Measurements from ENCODE around the gene WNT6.

The WNT6 gene

DNA sequence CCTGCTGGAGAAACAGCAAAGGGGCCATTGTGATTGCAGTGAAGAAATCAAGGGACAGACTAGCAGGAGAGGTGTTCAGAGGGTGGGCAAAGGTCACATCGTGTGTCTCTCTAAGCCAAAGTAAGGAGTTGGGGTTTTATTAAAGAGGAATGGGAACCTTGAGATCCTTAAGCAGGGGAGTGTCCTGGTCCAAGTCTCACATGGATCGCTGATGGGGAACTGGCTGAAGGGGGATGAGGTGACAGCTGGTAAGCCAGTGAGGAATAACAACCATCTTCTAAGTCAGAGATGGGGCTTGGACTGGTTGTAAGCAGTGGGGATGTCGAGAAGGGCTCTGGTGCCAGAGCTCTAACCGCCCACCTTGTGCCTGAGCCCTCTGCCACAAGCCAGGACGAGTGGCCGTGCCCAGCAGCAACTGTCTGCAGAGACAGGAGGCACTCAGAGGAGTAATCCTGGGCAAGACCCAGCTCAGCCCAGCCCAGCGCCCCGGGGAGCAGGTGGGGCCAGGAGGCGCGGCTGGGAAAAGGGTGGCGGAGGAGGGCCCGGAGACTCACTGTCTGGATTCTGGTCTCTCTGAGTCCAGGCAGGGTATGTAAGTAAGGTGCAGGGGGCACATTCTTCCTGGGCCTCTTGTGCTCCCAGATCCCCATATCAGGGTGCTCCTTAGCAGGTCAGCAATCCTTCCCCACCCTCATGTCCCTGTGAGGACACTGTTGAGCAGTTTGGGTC lies 34.7 kb downstream of the WNT6 start:
- DNase-seq = peak in 1 of 2 experiments; percentile 46

DNA sequence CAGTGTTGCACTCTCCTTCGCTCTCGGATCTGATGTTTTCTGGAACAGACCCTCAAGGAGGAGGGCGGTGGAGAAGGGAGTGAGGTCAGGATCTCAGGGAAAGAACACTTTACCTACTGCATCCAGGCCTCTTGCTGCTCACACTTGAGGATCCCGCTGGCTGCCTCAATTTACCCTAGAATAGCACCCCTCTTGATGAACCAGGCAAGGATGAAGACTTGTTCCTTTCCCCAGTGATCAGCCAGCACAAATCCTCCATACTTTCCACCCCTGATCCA lies 35.2 kb downstream of the WNT6 start:
- DNase-seq = no peak

DNA sequence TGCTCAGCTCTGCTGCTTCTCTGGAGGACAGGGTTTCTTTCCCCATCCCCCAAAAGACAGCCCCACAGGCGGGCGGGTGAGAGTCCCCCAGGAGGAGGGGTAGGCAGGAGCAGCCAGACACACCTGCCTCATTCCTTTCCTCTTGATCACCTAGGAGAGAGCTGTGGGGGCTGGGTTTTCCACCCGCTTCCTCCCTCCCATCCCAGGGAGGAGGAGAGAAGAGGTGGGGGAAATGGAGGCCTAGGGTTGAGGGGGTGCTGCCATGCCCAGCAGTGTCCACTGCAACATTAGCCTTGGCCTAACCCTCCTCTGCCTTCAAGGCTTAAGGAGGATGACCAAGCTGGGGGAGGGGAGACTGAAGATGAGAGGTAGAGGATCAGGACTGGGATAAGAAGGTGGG lies 35.7 kb downstream of the WNT6 start:
- DNase-seq = no peak

DNA sequence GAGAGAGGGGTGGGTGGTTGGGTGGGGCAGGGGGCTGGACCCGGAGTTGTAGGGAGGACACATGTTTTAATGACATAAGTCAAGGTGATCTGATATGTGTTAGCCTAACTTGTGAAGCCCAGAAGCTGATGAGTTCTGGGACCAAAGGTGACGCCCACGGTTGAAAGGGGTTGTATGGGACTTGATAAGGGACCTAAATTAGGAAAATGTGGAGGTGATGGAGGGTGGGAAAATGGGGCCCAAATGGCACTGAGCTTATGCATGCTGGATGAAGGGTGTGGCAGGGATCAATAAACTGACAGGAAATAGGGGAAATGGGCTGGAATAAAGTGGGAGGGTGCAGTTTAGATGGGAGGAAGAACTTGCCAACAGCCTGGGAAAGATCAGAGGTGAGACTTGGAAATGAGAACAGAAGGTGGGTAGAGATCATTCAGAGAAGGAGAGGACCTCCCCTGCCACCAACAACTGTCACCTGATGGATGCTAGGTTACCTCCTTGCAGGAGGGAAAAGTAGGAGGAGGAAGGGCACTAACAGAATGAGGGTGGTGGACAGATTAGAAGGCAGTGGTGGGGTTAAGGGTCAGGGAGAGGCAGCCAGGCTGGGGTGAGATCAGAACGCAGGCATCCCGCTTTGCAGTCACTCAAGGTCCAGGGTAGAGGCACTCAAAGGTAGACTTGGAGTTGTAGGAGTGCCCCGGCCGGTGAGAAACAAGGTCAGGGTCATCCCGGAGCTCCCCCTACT lies 36.3 kb downstream of the WNT6 start:
- DNase-seq = no peak

DNA sequence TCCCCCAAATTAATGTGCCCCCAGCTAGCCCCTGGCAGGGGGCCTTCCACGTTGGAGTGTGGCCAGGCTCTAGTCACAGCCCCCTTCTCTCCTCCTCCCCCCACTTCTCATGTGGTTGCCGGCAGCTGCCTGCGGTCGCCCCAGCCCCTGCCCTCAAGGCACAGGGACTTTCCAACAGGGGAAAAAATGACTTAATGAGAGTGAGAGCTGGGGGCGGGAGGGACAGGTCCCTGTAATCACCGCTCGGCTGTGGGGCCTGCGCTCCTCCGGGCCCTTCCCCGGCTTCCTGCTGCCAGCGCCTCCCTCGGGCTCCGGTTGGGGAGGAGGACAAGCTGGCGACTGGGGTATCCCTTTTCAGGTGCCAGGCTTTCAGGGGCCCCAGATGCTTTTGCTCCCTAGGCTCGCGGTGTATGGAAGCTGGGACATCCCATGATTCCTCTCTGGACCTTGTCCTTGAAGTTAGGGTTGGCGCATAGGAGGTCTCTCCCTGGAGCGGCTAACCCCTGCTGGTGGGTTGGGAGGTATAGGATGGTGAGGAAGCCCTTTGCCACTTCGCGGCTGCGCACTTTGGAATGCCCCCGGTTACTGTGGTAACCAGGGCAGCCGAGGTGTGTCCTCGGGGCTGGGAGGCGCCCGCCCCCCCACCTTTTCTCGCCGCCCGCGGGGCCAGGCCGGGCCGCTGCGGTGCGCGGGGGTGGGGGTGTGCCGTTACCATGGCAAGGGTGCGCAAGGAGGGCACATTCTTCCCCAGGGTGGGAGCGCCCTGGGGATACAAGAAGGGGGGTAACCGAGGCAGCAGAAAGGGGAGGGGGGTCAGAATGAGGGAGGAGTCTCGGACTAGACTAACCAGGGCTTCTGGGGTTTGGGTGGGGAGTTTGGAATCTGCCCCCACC lies 37.1 kb downstream of the WNT6 start:
- peak; percentile 13 to 62 for DNase-seq

DNA sequence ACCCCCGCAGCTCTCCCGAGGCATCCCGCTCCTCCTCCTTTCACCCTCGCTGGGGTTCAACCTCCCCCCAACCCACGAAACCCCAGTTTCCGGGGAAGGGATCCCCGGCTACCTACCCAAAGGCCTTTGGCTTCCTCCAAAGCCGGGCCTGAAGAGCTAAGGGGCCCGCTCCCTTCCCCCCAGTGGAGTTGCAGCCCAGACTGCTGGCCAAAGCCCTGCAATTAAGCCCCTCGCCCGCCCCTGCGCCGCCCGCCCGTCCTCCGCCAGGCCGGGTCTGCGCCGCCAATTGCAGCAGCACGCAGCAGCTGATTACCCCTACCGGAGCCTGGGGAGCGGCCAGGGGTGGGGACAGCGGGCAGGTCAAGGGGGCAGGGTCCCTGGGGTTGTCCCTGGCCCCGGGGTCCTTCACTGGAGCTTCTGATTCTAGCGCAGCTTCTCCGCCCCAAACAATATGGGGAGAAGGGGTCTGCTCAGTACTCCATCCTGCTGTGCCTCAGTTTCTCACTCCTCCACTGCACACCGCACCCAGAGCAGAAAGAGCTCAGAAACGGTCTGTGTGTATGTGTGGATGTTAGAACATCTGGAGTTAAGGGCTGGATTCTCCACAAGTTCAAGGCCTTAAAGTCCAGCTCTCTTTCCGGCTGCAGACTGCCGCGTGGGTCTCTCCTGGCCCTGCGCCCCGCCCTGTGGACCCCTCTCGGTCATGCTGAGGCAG lies 37.9 kb downstream of the WNT6 start:
- no peak for DNase-seq

DNA sequence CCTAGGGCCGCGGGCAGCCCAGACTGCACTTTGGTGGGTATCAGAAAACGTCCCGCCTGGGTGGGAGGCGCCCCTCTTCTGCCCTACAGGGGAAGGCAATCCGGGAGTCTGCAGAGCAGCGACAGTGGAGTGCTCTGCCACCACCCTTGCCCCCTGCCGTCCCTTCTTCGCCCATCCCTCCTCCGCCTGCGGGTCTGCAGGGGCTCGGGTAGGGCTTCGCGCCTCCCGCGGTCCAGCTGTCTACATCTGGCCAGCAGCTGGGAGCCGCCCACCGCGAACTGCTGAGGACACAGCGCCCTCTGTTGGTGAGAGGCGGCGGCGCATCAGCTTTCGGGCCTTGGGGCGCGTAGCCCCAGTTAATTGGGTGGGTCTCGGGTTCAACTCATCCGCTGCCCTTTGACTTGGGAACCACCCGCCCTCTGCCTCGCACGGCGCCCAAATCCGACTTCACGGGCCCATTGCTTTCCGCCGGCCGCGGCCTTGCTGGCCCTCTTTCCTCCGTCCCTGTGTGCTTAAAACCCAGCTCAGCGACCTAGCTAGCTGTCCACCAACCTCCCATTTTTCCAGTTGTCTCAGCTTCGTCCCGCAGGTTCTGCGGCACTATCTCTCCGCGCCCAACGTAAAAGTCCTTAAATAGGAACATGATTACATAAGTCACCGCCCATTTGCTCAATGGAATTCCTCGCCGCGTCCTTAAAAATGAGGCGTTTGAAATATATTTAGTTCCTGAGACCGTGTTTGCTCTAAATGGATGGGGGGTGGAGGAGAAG lies 38.7 kb downstream of the WNT6 start:
- DNase-seq = peak; percentile 17 to 73

DNA sequence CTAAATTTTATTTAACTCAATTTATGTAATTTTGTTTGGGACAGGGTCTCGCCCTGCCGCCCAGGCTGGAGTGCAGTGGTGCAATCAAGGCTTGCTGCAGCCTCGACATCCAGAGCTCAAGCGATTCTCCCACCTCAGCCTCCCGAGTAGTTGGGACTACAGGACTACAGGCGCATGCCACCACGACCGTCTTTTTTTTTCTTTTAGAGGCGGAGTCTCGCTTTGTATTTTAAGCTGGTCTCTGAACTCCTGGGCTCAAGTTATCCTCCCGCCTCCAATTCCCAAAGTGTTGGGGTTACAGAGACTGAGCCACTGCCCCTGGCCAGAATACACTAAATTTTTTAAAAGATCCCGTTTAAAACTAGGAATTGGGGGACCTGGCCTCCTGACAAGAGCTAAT lies 39.5 kb downstream of the WNT6 start:
- no peak for DNase-seq

DNA sequence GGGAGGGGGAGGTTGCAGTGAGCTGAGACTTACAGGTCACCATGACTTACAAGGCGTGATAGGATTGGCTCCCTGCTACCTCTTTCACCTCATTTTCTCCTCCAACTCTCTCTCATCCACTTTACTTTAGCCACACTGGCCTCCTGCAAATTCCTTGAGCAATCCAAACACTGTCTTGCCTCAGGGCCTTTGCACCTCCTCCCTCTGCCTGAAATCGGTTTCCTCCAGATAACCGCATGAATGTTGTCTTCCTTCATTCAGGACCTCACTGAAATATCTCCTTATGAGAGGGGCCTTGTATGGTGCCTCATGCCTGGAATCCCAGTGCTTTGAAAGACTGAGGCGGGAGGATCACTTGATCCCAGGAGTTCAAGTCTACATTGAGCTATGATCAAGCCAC lies 42.8 kb downstream of the WNT6 start:
- no peak for DNase-seq

DNA sequence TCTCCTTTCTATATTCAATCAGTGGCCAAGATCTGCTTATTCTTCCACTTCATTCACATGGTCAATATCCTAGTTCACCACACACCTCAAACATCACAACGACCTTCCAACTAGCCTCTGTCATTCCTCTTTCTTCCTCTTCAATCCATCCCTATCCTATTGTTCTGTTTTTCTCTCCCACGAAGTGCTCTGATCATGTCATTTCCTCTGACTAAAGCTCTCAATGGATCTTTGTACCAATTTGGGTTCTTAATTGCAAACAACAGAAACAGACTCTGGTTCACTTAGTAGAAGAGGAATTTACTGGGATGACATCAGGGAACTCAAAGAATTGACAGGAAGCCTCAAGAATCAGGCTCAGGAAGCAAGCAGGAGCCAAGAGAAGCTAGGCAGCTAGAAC lies 44.6 kb downstream of the WNT6 start:
- no peak for DNase-seq

DNA sequence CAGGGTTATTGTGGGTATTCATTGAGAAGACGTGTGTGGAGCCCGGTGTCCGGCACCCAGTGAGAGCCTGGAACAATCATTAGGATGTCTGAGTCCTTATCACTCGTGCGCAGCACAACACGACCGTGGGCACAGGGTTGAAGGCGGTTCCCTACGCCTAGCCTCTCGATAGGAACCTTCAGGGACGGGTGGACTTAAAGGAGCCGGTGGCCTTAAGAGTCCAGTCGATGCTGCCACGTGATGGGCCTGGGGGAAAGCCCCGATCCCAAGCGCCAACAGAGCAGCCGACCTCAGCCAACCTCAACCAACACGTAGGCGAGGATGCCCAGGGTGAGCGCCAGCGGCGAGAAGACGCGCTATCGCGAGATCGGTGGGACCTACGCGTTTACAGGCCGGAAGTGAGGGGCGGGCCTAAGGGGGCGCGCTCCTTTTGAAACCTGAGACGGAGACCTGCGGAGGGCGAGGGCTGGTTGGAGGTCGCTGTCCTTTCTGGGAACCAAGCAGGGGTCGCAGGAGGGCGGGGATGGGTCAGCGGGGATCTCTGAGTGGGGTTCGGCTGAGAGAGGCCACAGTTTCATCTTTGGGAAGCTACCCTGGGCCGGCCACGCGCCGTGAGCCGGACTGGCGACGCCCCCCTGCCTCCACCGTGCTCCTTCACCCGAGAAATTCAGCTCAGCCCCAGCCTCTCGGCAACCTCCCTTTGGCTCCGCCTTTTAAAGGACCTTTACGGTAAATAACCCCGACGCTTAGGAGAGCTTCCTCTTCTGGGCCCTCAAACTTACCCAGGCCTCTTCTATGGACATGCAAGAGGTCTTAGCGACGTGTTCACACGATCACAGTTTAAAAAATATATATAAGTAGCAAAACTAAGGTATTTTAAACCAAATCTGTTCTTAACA lies 49.4 kb downstream of the WNT6 start:
- peak; percentile 86 to 97 for DNase-seq

DNA sequence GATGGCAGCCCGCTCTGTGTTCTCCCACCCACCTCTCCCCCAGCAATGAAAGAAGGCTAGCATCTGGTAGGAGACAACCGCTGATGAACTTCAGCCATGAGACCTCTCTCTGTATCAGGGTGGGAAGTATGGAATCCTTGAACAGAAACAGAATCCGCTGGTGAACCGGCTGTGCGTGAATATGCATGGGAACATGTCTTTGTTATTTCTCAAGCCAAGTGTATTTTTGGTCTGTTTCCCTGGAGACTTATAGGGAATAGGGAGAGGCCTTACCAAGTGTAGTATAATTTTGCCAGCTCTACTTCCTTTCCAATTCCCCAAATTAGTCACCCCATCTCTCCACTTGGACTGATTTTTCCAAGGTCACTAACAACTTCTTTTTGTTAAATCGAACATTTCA lies 51.1 kb downstream of the WNT6 start:
- no peak for DNase-seq

DNA sequence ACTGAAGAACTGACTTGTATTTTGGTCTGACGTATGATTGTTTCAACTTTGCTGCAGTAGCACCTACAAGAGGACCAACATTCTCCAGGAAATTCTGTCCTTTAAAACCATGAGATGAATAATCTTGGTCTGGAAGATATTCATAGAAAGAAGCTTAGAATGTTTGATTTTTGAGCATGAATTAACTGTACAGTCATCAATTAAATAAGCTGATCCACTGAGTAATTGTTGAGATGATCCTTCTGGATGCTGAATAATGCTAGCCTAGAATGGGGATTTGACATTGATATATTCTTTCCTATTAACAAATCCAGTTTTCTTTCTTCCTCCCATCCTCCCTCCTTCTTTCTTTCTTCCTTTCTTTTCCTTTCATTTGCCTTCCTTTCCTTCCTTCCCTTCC lies 60.9 kb downstream of the WNT6 start:
- DNase-seq = no peak

All from NCI-H526 (cell line).